LoVo (cell line): Measurements from ENCODE around the gene HECTD4.

Experiments used
- DNase-seq: peaks from one replicate; pipeline ENCODE4 v3.0.0-alpha.2; 2016; ENCODE audit warnings: low spot score

The HECTD4 gene

DNA sequence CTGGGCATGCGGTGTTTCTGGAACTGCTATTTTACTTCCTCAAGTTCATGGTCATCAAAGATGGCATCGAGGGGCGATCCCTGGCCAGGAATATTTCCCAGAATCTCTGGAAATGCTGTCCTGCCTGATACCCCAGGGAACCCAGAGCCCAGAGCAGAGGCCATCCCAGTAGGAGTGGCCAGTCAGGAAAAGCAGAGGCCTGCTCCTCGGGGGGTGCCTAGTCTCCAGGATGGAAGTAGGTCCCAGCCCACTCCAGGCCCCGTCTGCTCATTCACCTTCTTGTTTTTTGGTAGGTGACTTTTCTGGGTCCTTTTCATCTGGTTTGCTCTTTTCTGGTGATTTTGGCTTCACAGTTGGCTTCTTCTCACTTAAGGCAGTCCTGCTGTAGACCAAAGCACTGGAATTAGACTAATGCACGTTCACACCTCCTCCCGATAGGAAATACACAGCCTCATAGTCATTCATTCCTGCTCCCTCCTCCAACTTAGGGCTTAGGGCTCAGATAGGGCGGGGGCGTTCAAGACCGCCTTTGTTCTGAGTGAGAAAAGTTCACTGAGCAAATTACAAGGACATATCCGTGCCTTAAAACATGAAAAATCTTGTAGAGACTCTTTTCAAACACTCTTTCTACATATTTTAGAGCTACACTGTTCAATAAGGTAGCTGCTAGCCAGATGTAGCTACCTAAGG is 205.8 kb downstream of the HECTD4 start:
- no peak for DNase-seq

DNA sequence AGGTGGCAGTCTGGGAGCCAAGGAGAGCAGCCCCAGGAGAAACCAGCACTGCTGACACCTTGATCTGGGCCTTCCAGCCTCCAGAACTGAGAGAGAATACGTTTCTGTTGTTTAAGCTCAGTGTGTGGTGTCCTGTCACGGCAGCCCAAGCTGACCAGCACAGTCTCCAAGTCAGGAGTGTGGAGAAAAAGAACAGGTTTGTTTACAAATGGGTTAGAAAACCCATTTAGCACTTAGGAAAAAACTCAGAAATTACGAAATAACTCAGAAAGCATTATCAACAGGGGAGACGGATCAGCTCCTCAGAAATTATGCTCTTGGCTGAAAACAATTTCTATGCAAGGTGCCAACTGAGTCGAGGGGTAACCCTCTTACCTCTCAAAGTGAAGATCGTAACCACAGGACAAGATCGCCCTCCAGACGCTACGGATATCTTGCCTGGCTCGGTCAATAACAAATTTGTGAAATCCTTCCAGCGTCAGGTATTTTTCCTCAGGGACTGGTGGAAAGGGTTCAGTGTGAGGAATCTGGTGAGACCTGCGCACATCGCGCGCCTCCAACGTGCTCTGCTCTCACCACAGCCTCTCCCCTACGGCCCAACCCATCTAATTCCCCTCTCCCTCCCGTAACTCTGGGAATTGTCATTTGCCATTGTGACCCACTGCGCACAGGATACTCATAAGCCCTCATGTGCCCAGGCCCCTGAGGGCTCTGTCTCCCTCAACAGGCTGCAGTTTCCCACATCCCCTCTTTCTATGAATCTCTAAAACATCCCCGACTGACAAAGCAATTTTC is 206.7 kb downstream of the HECTD4 start:
- no peak for DNase-seq

GRCh38 chr12:112172556-112173324 is 209.5 kb downstream of the HECTD4 start:
- no peak for DNase-seq

- no peak for DNase-seq
Observed at GRCh38 chr12:112170971-112171596, 211.1 kb downstream of the HECTD4 start.

- DNase-seq: no peak
Observed at GRCh38 chr12:112170376-112170775, 211.9 kb downstream of the HECTD4 start.

GRCh38 chr12:112169966-112170365 is 212.3 kb downstream of the HECTD4 start:
- DNase-seq: no peak

DNA sequence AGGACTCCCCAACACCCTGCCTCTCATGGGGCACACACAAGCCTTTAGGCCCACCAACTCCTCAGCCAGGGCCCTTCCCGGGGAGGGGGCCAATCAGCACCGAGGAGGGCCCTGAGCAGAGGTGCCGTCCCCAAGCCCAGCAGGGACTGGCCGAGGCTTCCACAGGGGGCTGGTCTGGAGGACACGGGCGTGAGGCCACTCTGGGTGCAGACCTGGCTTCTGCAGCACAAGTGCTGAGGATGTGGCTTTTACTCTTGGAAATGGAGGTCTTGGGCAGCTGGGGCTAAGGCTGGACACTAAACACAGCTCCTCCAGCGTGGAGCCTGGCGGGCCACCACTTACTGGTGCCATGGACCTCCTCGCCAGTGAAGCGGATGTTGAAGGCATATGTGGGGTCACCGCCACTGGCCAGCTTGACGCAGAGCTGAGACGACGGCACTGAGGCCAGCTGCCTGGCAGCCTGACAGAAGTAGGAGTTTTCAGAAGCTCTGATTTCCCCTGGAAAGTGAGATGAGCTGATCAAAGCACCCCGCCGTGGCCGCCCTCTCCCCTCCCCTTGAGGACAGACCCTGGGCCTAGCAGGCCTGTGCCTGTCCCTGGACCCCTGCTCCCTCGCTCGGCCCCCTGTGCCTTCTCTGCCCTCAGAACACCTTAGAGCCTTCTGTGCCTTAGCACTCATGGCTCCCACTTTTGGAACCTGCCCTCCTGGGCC is 212.9 kb downstream of the HECTD4 start:
- no peak for DNase-seq

DNA sequence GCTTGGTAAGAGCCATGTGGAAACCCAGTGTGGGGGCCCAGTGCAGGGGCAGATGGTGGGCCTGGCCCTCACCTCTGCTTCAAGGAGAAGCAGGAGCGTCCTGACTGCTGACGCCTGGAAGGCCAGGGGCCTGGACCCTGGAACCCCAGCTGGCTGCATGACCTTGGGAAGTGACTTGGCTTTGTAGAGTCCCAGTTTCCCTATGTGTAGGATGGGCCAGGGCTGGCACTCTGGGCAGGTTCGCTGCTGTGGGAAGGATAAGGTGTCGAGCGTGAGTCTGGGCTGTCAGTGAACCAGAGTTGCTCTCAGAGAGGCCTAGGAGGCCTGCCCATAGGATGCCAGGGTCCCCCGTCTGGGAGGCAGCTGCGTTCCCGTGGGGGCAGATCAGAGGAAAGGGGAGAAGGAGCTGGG is 213.7 kb downstream of the HECTD4 start:
- no peak for DNase-seq

DNA sequence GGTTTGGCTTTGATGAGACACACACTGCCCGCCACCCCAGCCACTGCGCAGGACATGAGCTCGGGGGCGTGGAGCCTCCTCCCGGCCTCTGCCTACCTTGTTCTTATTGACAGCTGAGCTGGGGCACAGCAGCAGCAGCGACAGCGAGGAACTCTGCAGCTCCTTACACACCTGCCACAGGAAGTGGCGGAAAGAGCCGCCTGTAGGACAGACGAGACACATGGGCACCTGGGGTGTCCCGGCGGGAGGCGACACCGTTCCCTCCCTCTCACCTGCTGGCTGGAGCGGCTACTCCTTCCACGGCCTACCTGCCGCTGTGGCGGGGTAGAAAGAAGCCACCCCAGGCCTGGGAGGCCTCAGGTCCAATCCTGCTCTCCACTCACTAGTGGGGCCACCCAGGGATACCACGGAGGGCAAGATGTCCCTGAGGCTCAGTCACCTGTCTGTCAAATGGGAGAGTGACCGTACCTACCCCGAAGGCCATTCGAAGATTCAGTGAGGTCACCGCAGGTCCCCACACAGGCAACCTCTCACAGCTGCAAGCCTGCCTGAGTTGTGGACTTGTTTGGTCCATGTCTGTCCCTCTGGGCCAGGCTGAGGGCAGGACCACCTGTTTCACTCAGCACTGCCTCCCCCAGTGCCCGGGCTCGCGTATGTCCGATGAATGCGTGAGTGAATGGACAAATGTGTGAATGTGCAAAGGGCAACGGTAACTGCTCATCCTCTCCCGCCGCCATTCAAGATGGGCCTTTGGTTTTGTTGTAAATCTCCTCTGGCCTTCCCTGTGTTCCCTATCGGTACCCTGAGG is 214.3 kb downstream of the HECTD4 start:
- no peak for DNase-seq

GRCh38 chr12:112167031-112167461 is 215.2 kb downstream of the HECTD4 start:
- no peak for DNase-seq

DNA sequence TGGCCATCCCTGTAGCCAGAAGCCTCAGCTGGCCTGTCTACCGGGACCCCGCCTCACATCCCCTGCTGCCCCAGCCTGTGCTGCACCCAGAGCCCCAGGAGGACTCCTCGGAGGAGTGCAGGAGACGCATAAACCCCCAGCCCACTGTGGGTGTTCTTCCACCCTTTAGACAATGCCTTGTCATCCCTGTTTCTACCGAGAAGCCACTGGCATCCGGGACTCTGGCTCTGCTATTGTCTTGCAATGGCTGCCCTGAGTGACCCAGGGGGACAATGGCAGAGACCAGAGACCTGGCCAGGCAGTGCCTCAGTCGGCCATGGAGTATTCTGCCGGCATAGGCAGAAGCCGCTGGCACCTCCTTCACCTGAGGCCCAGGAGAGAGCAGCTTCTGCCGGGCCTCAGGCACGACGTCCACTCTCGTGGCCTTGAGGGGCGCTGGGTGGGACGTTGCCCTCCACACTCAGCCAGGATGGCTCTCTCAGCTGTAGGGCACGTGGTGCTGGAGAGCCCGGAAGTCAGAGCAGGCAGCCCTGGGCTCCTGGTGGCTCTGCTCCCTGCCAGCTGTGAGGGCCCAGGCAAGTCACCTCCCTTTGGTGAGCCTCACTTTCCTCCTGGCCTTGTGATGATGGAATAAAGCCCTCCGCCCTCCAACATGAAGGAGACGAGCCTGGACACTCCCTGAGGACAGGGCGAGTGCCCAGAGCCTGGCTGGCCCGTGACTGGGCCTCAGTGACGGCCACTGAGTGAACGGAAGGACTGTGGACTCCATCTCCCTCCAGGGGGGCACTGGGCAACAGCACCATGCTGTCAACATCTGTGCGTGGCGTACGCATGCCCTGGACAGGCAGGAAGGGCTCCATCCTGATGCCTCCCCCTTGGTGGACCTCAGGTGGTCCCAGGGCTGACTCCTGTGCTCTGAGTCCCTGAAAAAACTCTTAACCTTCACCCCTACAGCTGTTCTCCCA is 215.9 kb downstream of the HECTD4 start:
- DNase-seq: no peak

DNA sequence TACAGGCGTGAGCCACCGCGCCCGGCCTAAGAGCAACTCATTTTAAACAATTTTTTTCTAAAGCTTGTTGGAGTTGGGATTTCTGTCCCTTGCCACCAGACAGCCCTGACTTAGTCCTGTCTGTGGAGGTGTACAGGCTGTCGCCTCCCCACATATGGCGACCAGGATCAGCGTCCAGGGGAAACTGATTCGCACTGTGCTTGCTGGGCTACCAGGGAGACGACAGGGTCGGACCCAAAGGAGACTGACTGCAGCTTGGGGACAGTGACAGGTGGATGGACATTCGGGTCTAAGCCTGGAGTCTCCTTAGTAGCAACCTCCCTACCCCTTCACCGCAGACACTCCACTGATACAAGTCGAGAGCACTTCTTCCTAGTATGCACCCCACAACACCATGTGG is 216.6 kb downstream of the HECTD4 start:
- no peak for DNase-seq

- no peak for DNase-seq
Observed at GRCh38 chr12:112164011-112164660, 218.1 kb downstream of the HECTD4 start.

DNA sequence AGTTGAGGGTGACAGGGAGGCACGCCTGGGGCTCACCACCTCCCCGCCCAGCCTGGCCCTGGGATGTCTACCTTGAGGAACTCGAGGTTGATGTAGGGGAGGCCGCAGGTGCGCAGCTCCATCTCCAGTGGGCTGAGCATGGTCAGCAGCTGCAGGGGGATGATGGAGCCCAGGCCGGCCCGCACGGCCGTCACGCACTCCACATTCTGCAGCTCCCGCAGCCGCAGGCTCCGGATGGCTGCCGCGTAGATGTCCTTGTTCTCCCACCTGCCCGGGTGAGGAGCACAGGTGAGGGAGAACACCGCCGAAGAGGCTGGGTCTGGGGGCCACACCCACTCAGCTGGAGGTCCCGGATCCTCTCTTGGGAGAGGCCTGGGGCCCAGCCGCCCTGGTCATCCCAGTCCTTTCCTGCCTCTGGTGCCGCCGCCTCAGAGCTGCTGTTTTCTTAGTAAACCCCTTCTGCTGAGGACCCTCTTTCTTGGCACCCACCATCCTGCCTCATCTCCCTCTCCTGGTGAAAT is 218.7 kb downstream of the HECTD4 start:
- no peak for DNase-seq

- no peak for DNase-seq
Observed at GRCh38 chr12:112163056-112163455, 219.2 kb downstream of the HECTD4 start.

DNA sequence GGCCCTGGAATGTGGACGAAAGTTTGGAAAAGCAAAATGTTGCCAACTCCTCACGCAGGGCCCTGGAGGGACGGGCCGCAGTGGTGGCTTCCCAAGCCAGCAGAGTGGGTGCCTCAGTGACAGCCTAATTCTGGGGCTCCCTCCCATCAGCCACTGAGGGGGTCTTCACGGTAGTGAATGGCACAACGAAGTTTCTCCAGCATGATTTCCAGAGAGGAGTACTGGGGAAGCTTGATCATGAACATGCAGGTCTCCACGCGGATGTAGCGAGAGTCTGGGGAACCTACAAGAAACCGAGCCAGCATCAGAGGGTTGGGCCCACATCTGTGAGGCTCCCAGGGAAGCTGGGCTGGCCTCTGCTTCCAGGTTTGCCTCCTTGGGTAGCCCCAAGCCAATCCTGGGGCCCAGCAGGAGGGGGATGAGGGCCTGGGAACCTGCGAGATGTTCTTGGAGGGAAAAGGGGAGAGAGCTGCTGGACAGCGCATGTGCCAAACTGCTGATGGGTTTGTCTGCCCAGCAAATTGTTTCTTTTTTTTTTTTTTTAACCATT is 219.9 kb downstream of the HECTD4 start:
- no peak for DNase-seq

- no peak for DNase-seq
Observed at GRCh38 chr12:112161711-112162110, 220.5 kb downstream of the HECTD4 start.

- no peak for DNase-seq
Observed at GRCh38 chr12:112160611-112161010, 221.6 kb downstream of the HECTD4 start.

DNA sequence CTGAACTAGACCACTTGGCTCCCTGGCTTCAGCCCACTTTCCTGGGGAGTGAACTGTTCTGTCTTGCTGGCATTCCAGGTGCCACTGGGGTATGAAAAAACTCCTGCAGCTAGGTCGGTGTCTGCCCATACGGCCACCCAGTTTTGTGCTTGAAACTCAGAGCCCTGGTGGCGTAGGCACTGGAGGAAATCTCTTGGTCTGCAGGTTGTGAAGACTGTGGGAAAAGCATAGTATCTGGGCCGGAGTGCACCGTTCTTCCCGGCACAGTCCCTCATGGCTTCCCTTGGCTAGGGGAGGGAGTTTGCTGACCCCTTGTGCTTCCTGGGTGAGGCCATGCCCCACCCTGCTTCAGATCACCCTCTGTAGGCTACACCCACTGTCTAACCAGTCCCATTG is 223.1 kb downstream of the HECTD4 start:
- no peak for DNase-seq
